Measurements from ENCODE around the gene C1QTNF6. TPM values are rescaled to one million over a fixed set of nuclear protein-coding genes. Genes with fewer than 3 reads are reported as not detected.
A peak's percentile ranks its signal among the peaks of the same experiment; 100 is the strongest.

C1QTNF6 gene
- total RNA-seq, 1 donor from 2014 or later = 58.3 TPM

DNA sequence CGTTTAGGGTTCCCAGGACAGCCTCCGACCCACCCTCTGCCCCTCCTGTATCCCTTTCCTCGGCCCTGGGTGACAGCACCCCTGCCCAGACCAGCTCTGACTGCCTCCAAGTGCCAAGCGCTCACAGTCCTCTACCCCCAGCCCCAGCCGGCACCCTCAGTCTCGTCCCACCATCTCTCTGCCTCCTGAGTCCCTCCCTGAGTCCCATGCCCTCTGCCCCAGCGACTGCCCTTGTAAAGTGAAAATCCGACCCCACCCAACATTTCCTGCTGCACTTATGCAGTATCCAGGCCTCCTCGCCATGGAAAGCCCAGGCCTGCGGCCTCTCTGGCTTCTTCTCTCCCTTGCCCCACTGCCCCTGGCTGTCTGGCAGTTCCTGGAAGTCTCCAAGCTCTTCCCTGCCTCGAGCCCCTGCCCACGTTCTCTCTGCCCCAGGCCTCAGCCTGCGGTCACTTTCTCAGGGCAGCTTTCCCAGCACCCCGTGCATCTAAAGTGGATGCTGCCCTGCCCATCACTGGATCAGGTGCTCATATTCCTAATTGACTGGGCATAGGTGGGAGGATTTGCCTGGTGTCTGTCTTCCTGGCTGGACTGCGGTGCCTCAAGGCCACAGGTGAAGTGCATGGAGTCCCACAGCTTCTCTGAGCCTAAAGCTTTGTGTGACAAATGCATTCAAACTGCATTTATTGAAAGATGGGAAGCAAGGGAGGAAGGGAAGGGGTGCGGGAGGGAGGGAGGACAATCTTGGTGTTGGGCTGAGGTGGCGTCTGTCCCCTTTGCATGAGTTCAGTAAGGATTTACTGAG is 20.7 kb downstream of the C1QTNF6 start:
- DNase-seq (ENCODE audit: low spot score in 2 of 2, unreplicated experiment in 2 of 2) = no peak
- H3K9me3 Mint-ChIP-seq = no peaks in the 10 kb centered on the region

DNA sequence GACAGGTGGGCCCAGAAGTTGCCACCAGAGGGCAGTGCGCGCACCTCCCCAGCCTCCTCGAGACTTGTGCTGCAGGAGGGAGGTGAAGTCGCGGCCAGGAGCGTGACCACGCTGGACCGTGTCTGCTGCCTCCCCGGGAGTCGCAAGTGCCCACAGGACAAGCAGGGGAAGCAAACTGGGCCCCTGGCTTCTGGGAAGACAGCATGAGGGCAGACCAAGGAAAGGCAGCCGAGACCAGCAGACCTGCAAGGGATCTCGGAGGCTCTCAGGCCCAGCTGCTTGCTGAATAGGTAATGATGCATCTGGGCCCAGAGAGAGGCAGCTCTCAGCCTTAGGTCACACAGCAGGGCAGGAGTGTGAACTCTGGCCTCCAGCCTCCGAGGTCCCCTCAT is 21.4 kb downstream of the C1QTNF6 start:
- Mint-ChIP-seq H3K4me3 (no peak overlapping the region), H3K36me3 (no peaks in the 10 kb centered on the region), H3K9me3 (no peaks in the 10 kb centered on the region), H3K27me3 (ENCODE audit: low read depth) (no peaks in the 10 kb centered on the region), H3K4me1 (peaks cover 9% of the 10 kb centered on the region), H3K27ac (no peak overlapping the region)
- DNase-seq (ENCODE audit: low spot score in 2 of 2, unreplicated experiment in 2 of 2) = peak; percentile 70 to 85
- TF ChIP-seq, protein P1, sequence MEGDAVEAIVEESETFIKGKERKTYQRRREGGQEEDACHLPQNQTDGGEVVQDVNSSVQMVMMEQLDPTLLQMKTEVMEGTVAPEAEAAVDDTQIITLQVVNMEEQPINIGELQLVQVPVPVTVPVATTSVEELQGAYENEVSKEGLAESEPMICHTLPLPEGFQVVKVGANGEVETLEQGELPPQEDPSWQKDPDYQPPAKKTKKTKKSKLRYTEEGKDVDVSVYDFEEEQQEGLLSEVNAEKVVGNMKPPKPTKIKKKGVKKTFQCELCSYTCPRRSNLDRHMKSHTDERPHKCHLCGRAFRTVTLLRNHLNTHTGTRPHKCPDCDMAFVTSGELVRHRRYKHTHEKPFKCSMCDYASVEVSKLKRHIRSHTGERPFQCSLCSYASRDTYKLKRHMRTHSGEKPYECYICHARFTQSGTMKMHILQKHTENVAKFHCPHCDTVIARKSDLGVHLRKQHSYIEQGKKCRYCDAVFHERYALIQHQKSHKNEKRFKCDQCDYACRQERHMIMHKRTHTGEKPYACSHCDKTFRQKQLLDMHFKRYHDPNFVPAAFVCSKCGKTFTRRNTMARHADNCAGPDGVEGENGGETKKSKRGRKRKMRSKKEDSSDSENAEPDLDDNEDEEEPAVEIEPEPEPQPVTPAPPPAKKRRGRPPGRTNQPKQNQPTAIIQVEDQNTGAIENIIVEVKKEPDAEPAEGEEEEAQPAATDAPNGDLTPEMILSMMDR (IDR thresholded peaks at IDR 0.05; ENCODE audit: unreplicated experiment) = peak; percentile 87

More for the DNA sequence above, 20.7 kb downstream of the C1QTNF6 start:
- Mint-ChIP-seq H3K27me3 (ENCODE audit: low read depth) (no peaks in the 10 kb centered on the region), H3K4me1 (peaks cover 11% of the 10 kb centered on the region), H3K27ac (no peak overlapping the region), H3K4me3 (no peak overlapping the region), H3K36me3 (no peaks in the 10 kb centered on the region)
- TF ChIP-seq, protein P1 (IDR thresholded peaks at IDR 0.05; ENCODE audit: unreplicated experiment) = no peak

DNA sequence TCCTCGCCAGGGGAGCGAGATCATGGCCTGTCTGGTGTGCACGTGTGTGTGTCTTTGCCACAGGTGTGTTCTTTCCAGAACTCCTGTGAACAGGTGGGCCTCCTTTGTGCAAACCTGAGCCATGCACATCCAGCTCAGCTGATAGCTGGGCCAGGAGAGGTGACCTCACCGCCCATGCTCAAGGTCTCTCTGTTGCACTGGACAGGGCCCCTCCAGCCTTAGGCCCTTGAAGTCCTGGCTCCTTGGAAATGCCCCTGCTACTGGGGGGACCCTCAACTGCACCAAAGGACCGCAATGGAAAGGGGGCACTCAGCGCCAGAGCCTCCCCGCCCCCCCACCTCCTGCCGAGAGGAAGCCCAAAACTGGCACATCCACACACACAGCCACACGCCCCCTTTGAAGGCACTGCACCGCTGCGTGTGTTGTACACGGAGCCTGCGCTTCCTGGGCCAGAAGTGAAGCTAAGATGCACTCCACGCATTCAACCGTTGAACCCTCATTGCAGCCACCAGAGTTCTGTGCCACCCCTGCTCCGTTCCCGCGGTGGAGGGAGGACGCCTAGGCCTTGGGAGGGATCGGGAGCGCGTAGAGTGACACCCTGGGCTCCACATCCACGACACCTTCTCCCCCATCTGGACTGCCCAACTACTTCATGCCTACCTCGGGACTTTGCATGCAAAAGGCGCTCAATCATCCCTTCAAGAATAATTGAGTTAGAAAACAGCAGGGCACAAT is 21.9 kb downstream of the C1QTNF6 start:
- Mint-ChIP-seq H3K27me3 (ENCODE audit: low read depth) (no peaks in the 10 kb centered on the region), H3K4me3 (no peak overlapping the region), H3K36me3 (no peaks in the 10 kb centered on the region), H3K4me1 (peaks cover 3% of the 10 kb centered on the region), H3K9me3 (no peaks in the 10 kb centered on the region), H3K27ac (no peak overlapping the region)
- no peak for DNase-seq (ENCODE audit: low spot score in 2 of 2, unreplicated experiment in 2 of 2)
- TF ChIP-seq, protein P1 (IDR thresholded peaks at IDR 0.05; ENCODE audit: unreplicated experiment) = no peak

DNA sequence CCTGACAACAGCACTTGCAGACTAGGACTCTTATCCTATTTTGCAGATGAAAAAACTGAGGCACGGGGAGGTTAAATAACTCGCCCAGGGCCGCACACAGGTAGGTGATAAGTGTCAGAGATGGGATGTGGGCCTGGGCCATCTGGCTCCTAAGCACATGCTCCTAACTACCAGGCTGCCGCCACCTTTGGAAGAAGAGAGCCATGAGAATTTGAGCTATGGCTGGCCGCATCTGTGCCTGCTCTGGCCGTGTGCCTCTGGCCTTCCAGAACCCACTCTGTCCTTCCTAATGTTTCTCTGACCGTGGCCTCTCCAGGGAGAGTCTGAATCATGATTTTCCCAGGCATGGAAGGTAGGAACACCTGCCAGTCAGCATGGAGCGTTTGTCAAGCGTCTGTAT is 23.0 kb downstream of the C1QTNF6 start:
- DNase-seq (ENCODE audit: low spot score in 2 of 2, unreplicated experiment in 2 of 2) = no peak
- no peak overlapping the region for H3K4me3 Mint-ChIP-seq
- no peaks in the 10 kb centered on the region for H3K9me3 Mint-ChIP-seq
- TF ChIP-seq, protein P1 (IDR thresholded peaks at IDR 0.05; ENCODE audit: unreplicated experiment) = no peak
- no peaks in the 10 kb centered on the region for H3K27me3 Mint-ChIP-seq (ENCODE audit: low read depth)
- H3K36me3 Mint-ChIP-seq = no peaks in the 10 kb centered on the region
- H3K27ac Mint-ChIP-seq = no peak overlapping the region
- peaks cover 3% of the 10 kb centered on the region for H3K4me1 Mint-ChIP-seq

DNA sequence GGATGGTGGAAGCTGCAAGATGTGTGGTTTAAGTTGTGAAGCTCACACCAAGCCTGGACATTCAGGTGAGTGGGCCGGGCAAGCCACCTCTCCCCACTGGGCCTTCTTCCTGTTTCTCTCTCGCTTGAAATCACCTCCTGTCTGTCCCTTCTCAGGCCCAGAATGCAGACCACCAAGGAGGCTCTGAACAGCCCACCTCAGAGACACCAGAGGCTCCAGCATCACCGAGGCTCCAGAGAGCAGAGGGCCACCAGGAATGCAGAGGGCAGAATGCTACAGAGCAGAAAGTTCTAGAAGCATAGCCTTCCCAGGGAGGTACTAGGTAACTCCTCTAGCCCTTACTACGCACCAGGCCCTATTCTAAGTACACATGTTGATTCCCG is 23.6 kb downstream of the C1QTNF6 start:
- DNase-seq (ENCODE audit: low spot score in 2 of 2, unreplicated experiment in 2 of 2) = no peak
- no peak overlapping the region for H3K27ac Mint-ChIP-seq
- no peaks in the 10 kb centered on the region for H3K36me3 Mint-ChIP-seq
- H3K27me3 Mint-ChIP-seq (ENCODE audit: low read depth) = no peaks in the 10 kb centered on the region
- TF ChIP-seq, protein P1 (IDR thresholded peaks at IDR 0.05; ENCODE audit: unreplicated experiment) = no peak
- H3K4me3 Mint-ChIP-seq = no peak overlapping the region
- peaks cover 3% of the 10 kb centered on the region for H3K4me1 Mint-ChIP-seq
- H3K9me3 Mint-ChIP-seq = no peaks in the 10 kb centered on the region

Data from mesothelial cell of epicardium (in vitro differentiated cells).